ENCODE data around the gene ADGRG4.
"Not testable (repeated sequence)": the region's sequence is repeated elsewhere in the genome, so short reads cannot be mapped to it uniquely, and the experiment has no call there.

Gene ADGRG4, protein sequence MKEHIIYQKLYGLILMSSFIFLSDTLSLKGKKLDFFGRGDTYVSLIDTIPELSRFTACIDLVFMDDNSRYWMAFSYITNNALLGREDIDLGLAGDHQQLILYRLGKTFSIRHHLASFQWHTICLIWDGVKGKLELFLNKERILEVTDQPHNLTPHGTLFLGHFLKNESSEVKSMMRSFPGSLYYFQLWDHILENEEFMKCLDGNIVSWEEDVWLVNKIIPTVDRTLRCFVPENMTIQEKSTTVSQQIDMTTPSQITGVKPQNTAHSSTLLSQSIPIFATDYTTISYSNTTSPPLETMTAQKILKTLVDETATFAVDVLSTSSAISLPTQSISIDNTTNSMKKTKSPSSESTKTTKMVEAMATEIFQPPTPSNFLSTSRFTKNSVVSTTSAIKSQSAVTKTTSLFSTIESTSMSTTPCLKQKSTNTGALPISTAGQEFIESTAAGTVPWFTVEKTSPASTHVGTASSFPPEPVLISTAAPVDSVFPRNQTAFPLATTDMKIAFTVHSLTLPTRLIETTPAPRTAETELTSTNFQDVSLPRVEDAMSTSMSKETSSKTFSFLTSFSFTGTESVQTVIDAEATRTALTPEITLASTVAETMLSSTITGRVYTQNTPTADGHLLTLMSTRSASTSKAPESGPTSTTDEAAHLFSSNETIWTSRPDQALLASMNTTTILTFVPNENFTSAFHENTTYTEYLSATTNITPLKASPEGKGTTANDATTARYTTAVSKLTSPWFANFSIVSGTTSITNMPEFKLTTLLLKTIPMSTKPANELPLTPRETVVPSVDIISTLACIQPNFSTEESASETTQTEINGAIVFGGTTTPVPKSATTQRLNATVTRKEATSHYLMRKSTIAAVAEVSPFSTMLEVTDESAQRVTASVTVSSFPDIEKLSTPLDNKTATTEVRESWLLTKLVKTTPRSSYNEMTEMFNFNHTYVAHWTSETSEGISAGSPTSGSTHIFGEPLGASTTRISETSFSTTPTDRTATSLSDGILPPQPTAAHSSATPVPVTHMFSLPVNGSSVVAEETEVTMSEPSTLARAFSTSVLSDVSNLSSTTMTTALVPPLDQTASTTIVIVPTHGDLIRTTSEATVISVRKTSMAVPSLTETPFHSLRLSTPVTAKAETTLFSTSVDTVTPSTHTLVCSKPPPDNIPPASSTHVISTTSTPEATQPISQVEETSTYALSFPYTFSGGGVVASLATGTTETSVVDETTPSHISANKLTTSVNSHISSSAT (N-terminal part only)

DNA sequence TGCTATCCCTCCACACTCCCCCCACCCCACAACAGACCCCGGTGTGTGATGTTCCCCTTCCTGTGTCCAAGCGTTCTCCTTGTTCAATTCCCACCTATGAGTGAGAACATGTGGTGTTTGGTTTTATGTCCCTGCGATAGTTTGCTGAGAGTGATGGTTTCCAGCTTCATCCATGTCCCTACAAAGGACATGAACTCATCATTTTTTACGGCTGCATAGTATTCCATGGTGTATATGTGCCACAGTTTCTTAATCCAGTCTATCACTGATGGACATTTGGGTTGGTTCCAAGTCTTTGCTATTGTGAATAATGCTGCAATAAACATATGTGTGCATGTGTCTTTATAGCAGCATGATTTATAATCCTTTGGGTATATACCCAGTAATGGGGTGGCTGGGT lies at the start of gene ADGRG4:
Gene ADGRG4 (plus strand): TSS at position 243 of the 400 bp plus-strand sequence. CDS start 7,815 bp downstream, outside the sequence.
- DNase-seq = not testable (repeated sequence)

DNA sequence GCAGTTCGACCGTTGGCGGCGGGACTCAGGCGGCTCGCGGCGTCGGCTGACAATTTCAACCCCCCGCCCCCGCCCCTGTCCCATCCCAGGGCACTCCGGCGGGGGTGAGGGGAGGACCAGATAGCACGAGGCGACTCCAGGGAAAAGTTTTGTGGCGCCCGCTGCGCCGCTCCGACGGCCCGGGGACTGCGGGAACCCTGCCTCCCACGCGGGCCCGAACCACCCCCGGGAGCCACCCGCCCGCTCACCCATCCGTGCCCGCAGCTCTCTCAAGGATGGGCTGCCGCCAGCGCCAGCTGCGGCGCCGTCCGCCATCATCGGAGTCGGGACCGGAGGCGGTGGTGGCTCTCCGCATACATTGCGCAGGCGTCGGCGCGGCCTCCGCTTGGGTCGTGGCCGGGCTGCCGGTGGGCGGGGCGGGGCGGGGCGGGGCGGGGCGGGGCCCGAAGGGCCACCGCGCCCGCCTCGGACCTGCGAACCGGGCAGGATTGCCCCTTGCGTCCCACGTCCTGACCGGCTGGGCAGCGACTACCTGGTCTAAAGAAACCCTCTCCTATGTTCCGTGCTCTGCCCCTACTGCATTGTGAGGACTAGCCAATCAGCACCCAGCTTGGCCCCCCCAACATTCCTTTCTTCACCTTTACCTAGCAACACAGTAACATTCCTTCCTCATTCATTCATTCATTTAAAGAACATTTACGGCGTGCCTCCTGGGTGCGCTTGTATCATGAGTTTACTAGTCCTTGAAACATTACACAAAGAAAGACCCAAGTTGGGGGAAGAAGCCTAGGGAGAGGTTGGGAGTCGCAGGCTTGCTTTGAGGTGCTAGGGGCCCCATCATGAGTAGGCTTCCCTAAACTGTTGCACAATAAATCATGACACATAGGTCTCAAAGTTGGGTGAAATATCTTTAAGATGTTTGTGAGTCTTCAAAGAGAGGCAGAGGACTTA lies 49.4 kb upstream of the ADGRG4 start, which contains the start of gene MAP7D3:
Gene MAP7D3 (minus strand): TSS at position 360 of the 951 bp plus-strand sequence. CDS start 42 bp downstream, at position 318.
- peak; percentile 13 for DNase-seq

DNA sequence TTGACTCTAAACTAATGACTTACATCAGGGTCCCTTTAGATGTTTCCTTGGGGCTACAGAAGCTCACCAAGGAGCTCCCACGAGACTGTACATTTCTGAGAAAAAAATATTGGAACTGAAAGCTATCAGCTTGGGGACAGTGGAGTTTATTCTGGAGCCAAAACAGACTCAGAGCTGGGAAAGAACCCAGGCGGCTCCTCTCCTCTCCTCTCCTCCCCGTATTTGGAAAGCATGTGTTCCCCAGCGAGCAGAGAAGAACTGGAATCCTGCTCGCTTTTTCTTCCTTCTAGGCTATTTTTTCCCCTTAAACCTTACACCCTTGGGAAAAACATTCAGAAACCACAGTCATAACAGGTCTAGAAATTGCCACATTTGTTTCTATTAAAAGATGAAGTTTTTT lies 45.2 kb upstream of the ADGRG4 start:
- DNase-seq = no peak

DNA sequence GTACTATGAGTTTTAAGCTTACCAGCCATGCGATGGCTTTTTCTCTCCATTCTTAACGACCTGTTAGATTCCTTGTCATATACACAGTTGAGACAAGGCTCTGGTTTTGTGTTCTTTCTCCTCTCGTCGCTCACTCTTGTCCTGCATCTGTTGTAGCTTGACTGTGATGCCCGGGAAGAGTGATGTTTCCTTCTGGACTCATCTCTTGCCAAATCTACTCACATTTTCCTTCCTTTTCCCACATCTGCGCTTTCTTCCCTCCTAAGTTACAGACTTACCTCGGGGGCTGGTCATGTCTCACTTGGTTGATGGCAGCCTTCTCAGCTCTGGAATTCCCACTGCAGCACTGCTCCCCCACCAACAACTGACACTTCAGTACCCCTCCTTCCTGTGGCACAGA lies 44.7 kb upstream of the ADGRG4 start:
- DNase-seq = no peak

DNA sequence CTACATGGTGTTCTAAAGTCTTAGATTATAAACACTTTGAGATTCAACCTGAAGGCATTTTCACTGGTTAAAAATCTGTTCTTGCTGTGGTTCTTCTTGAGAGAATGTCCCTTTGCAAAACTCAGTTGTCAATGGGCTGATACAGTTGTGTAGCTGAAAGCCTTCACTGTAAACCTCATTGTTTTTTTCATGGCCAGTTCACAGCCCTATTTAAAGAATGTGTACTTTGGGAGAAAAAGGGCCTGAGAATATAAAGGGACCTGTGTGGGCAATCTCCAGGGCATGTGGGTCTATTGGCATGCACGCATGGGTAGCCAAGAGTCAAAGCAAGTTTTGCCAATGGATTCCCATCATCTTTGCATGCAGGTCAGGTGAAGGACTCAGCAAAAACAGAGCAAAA lies 41.8 kb upstream of the ADGRG4 start:
- no peak for DNase-seq

DNA sequence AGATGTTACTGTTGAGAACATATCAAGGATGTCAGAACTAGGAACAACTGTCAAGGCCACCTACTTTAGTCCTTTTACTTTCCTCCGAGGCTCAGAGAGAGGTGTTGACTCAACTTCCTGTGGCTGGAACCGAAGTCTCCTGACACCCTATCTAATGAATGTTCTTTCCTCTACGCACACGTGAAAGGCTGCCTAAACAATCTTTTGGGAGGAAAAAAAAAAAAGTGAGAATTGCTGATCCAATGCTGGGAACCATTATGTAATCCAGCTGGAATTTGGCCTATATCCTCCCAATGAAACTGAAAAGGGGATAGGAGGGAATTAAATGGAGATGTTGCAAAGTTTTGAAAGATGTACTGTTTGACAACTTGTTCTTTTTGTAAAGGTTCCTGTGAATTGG lies 41.2 kb upstream of the ADGRG4 start:
- DNase-seq = no peak

DNA sequence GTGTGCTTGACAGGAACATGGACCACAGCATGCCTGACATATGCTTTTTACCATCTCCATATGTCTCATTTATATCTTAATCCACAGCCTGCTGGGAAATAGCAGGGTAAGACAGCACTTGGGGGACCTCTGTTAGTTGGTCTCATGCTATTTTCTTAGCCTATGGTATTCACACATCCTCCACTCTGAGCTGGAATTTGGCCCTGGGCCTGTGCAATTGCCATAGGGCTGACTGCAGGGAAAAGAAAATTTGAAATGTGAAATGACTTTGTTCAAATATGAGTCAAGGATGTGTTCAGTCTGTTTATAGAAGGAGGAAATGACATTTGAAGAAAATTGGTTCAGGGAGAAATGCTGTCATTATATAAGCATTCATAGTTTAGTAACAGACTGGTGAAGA lies 40.0 kb upstream of the ADGRG4 start:
- DNase-seq = no peak

DNA sequence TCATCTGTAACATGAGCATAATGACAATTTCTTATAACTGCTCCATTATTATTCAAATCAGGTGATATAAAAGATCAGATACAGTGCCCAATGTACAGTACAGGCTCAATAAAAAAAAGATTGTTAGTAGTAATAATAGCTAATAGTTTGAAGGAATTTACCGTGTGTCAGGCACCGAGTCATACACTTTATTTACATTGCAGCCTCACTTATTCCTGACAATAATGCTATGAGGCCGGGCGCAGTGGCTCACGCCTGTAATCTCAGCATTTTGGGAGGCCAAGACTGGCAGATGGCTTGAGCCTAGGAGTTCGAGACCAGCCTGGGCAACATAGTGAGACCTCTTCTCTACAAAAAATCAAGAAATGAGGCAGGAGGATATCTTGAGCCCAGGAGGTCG lies 39.4 kb upstream of the ADGRG4 start:
- DNase-seq = no peak

DNA sequence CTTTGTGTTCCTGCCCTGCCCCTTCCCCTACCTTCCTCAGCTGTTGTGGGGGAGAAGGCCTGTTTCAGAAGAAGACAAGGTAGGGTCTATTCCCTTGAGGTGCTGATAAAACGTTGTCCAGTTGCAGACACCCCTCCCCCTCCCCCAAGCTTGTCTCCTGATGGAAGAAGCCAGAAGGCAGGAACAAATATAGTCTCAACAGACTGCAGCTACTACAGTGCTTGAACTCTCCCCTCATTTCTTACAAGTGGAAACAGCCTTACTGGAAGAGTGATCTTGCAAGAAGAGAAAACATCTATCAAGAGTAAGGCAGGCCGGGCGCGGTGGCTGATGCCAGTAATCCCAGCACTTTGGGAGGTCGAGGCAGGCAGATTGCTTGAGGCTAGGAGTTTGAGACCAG lies 38.5 kb upstream of the ADGRG4 start:
- no peak for DNase-seq

DNA sequence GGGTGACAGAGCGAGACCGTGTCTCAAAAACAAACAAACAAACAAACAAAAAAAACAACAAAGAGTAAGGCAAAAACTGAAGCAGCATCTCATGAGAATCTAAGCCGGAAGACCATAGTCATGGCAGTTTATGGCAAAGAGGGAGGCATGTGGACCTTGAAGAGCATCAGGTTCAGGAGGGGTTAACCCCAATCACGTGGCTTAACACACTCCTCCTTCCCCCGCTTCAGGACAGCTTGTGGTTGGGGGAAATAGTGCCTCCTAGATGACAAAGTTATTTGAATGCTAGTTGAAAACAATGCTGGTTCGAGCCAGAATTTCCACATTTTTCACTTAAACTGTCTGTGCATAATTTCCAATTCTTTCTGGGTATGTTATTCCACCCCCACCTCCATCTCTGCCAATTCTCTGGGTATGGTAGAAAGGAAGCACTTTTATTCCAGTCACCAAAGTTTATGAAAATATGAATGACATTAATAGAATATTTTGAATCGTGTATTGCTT lies 37.9 kb upstream of the ADGRG4 start:
- no peak for DNase-seq

DNA sequence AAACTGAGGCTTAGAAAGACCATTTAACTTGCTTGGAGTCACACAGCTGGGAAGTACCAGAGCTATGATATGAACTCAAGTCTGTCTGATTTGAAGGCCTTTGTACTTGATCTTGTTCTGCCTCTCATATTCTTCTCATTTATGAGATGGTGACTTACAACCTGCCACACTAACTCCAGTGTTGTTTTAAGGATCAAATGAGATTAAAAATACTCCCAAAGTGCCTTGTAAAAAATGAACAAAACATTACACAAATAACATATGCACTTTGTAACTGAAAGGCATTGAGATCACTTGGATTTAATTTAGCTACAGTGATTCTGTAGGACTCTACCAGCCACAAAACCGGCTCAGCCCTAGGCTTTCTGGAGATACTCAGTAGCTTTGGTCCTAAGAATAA lies 33.9 kb upstream of the ADGRG4 start:
- DNase-seq = no peak

DNA sequence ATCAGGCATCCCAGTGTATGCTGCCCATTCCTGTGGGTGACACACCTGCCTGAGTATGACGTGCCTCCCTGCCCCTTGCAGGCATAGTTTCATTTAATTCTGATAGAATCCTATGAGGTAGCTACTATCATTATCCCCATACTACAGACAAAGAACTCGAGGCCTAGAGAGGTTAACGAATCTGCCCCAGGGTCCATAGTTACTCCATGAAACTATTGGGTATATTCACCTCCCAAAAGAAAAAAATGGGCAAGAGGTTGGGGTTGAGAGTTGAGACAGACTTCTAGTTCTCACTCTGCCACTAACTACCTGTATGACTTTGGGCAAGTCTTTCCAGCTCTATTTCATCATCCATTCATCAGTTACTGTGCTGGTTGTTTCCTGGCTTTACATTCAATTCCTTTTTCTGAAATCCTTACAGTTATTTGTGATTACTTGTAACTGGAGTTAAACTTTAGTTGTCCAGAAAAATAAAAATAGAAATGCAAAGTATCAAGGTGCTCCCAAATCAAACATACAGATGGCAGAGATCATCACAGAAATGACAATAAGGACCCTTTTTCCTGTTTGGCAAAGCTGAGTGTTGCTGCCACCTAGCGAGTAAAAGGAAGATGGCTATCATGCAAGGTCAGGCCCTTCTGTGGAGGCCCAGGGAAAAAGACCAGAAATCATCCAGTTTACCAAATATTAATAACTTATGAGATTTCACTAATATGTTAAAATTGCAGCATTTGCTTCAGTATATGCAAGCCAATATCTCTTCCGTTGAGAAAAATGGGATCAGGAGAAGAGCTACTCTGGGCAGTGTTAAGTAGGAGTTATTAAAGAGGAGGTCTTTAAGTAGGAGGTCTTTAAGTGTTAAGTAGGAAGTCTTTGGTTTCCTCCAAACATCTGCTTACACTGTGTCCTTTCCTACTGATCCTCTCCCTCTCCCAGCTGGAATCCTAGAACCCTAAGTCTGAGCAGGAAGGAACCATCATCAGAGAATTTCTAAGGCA lies 32.4 kb upstream of the ADGRG4 start:
- DNase-seq = peak; percentile 2

DNA sequence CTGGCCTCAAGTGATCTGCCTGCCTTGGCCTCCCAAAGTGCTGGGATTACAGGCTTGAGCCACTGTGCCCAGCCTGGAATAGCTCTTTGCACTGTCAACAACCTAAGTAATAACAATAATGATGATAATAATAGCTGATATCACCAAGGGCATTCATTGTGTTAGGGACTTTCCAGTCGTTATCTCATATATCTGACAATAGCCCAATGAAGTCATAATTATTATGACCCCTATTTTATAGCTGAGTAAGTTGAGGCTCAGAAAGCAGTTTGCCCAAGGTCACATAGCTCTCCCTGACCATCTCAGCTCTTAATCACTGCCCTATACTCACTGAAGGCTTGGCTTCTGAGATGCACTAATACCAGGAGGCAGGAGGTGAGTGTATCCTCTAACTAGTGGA lies 30.8 kb upstream of the ADGRG4 start:
- no peak for DNase-seq

DNA sequence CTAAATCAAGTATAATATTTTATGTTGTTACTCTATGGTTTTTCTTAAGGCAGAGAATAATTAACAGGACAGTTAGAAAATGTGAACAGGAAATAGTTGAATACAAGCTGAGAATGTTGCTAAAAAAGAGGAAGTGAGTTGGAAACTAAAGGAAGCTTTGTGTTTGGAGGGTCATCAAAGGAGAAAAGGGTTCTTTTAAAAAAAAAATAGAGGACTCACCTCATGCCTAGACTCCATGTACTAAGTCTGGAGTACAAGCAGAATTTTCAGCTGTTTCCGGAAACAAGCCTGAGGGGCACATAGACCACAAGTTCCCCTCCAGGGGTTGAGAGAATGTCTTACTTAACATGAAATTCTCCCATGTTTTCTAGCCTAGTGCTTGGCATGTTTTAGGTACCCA lies 29.5 kb upstream of the ADGRG4 start:
- no peak for DNase-seq

DNA sequence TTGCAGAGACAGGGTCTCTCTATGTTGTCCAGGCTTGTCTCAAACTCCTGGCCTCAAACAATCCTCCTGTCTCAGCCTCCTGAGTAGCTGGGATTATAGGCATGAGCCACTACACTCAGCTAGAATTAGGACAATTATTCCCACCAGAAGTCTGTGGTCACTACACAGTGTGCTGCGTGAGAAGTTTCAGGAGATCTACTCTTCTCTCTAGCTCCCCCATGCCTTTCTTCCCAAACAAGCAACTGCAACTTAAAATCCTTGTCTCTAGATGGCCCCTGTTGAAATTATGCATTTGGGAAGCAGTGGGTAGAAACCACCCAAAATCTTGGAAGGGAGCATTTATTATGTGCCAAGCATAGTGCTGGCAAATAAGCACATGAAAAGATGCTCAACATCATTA lies 28.4 kb upstream of the ADGRG4 start:
- no peak for DNase-seq

DNA sequence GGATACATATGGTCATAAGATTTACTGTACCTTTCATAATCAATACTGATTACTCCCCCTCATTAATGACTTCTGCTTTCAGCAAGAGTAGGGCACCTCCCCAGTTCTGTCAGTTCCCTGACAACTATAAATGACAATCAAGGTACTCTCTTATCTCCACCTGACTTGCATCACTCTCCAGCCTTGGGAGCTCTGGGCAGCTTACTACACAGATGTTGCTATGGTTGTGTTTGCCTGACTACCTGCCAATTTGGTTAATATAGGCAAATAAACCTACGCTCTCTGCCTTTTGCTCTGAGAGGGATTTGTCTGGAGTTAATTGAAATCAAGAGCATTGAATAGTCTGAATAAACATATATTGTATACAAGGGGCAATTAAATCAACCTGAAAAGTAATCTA lies 26.8 kb upstream of the ADGRG4 start:
- no peak for DNase-seq

DNA sequence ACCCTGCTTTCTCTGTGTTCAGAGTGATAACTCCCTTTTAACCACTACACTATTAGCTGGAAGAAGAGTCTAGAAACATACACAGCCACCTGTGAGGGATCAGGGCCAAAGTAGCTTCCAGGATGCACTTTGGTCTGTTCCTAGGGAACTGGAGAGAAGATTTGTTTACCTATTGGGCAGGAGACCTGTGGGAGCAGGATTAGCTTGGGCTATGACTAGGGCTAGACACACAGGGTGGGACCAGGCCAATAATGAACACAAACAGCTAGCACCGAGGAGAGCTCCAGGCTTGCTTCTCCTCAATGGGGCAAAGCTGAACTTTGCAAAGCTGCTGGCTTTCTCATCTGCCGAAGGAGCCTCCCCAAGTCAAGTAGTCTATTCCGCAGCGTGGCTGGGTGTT lies 25.2 kb upstream of the ADGRG4 start:
- no peak for DNase-seq

DNA sequence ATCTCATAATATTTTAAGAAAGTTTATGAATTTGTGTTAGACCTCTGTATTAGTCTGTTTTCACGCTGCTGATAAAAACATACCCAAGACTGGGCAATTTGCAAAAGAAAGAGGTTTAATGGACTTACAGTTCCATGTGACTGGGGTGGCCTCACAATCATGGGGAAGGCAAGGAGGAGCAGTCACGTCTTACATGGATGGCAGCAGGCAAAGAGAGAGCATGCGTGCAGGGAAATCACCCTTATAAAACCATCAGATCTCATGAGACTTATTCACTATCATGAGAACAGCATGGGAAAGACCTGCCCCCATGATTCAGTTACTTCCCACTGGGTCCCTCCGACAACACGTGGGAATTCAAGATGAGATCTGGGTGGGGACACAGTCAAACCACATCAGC lies 14.4 kb upstream of the ADGRG4 start:
- not testable (repeated sequence) for DNase-seq

DNA sequence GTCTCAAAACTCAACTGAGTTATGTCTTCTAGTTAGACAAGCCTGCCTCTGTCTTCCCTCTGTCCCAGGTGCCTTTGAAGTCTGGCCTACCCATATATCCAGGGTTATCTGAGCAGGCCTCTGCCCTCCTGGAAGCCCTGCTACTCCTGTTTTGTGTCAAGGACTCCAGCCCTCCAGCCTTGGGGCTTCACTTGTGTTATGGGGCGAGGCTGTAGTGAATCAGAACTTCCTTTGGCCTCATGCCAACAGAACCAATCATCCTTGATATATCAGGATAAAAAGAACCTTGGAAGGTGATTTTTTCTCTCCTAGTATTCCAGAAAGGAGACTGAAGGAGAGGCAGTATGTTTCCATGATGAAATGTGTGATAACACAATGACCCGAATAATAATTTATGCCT lies 8.9 kb upstream of the ADGRG4 start:
- DNase-seq = no peak

DNA sequence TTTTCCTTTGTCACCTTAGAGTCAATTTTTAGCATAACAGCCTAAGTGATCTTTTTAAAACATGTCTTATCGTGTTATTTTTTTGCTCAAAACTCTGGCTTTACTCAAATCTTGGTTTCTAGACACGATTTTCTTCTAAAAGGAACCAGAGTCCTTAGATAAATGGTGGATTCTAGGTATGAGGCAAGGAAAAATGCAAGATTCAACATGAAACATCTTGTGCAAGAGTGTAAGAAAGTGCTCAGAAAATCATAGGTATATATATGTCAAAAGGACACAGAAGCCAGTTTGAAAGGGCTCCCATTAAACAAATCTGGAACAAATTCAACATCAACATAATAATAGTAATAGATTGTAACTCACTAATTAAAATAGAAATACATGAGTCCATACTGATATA lies 8.1 kb upstream of the ADGRG4 start:
- no peak for DNase-seq

DNA sequence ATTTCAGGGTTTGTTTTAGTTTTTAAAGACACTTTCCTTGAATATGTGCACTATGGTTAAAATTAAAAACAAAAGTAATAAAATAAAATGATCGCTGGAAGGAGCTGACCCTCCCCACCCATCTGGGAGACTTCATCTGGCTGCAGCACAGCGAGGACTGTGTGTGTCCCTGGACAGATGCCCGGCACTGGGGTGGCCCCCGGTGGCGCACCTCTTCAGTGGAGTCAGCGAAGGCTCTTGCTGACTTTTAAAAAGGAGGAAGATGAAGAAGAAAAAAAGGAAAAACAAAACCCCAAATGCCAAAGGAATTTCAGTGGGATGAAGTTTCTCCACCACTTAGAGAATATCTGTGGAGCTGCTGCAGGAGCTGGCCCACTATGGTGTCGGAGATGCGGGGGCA lies 5.4 kb upstream of the ADGRG4 start:
- no peak for DNase-seq
